GM20431 (cell line): ENCODE results near the gene MSI2.

Experiments used
- in situ Hi-C: fragments of 300-500 bp; cut with MseI, MboI; formaldehyde crosslinking; loops from one replicate; pipeline ENCODE4 v1.15.0; 2020; ENCODE audit warnings: low sequenced_read_pairs; ENCODE audit not compliant: unreplicated experiment

MSI2 gene

DNA sequence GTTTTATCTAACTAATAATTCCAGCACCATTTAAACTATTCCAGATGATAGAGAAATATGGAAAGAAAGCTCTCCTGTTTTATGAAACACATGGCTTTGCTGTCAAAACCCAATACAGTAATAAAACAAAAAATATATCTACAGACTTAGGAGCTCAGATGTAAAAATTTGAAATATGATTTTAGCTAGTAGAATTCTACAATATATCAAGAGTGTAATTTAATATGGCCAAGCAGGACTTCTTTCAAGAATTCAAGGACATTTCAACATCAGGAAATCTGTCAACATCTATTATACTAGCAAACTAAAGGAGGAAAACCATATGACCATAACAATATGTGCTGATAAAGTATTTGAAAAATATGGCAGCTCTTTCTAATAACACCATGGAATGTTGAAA is 431.3 kb downstream of the MSI2 start:
- in situ Hi-C loops, result no loop called here

DNA sequence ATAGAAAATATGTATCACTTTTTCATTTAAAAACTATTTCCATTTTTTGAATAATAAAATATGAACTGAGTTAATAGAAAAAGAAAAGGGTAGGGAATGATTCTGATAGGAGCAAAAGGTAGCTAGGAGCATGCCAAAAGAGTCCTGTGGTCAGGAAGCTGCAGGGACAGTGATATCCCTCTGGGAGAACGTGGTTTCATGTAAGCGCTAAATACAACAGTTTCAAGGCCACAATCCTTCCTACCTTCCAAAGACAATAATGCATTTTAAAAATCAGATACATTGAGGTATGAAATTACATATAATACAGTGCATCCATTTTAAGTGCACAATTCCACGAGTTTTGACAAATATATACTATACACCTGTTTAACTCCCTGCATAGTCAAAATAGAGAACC is 432.9 kb downstream of the MSI2 start:
- in situ Hi-C loops, result no loop called here

GRCh38 chr17:57691939-57692338 is 435.6 kb downstream of the MSI2 start:
- in situ Hi-C loops, result no loop called here

GRCh38 chr17:57692770-57693169 is 436.4 kb downstream of the MSI2 start:
- in situ Hi-C loops, result no loop called here

- in situ Hi-C loops, result no loop called here
Measured at GRCh38 chr17:57694051-57694450, 437.7 kb downstream of the MSI2 start.

GRCh38 chr17:57696050-57696449 is 439.7 kb downstream of the MSI2 start:
- in situ Hi-C loops, result no loop called here

DNA sequence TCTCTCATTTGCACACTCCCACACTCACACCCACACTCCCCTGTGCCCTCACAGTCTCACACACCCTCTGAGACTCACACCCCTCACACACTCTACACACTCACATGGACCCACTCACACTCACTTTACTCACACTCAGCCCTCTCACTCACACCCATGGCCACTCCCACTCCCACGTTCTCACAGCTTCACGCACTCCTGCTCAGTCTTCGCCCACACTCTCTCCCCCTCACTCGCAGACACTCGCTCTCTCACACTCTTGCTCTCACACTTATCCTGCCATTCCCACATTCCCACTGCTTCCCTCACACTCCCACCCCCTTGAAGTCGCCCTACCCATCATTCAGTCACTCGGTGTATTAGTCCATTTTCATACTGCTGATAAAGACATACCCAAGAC is 440.9 kb downstream of the MSI2 start:
- in situ Hi-C loops, result no loop called here

- in situ Hi-C loops, result no loop called here
Measured at GRCh38 chr17:57697891-57698711, 441.8 kb downstream of the MSI2 start.

DNA sequence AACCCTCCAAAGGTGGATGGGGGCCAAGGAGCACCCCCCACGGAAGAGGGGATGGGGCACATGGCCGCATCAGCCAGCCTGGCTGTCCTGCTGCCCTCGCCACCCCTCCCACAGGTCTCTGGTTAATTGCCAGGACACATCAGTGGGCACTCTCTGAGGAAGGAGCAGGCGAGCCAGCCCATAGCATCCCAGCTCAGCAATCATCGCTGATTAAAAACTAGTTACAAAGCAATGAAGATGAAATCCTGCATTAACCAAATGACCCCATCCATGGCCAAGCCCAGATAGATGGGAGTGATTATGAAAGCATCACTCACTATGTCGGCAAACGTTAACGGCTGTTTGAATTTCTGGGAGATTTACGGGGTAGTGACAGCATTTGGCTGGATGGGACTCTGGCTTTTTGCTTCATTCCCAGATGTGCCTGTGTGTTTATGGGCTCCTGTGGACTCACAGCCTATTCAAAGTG is 443.5 kb downstream of the MSI2 start:
- in situ Hi-C loops, result no loop called here

- in situ Hi-C loops, result no loop called here
Measured at GRCh38 chr17:57701124-57701523, 444.8 kb downstream of the MSI2 start.

DNA sequence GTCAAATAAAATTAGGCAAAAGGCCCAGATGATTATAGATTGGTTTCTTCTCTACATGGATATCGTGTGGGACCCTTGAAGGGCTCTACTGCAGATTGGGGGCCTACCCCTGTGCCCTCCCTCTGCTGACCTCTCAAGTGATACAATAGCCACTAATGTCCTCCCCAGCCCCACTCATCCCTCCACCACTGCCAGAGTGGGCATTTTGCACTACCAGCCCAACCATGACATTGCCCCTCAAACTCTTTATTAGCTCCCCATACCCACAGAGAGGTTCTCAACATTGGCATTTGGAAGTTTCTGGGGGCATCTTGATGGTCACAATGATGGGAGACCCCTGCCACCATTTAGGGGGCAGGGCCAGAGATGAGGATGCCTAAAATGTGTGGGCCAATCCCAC is 446.9 kb downstream of the MSI2 start:
- in situ Hi-C loops, result no loop called here

DNA sequence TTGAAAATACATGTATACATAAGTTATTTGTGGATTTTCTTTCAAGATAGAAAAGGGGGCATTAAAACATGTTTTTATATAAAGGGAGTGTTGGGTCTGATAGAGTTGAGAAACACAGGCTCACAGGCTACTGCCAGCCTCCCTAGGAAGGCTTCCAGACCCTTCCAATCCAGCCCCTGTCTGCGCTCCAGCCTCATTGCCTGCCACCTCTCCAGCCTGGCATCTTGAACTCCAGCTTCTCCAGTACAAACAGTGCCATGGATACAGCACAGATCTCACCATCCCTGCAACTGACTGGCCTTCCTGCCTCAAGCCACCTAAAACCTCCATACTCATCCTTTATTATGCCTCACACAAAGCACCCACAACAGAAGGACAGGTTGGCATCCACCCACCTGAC is 448.1 kb downstream of the MSI2 start:
- in situ Hi-C loops, result no loop called here

DNA sequence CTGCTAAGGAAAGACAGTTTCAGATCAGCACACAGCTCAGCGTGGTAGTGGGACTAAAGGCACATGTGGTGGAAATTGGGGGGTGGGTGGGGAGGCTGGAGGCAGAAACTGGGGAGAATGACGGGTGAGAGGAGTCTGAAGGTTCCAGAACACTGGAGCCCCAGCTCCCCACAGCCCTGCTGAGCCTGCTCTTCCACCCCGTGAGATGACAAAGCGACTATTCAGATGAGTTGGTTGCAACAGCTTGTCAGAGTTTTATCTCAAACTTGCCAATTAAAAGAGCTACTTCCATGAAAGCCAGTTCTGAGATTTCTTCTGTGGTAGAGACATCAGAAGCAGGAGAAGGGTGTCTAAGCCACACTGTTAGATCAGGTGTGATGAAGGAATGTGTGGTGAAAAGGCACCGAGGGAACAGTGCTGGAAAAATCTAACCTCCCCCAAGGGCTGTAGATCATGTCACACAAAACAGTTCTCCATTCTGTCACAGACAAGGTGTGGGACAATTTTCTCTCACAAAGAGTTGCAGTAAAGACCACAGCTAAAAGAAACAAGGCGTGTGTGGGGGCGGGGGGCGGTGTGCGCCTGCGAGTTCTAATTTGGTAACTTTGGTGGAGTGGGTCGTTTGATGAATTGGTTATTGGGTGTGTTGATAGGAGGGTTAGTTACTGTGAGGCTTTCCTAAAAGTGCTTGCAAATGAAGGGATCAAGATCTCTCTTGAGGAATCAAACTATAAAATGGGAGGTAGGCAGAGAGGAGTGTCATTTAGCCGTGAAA is 449.8 kb downstream of the MSI2 start:
- in situ Hi-C loops, result no loop called here

DNA sequence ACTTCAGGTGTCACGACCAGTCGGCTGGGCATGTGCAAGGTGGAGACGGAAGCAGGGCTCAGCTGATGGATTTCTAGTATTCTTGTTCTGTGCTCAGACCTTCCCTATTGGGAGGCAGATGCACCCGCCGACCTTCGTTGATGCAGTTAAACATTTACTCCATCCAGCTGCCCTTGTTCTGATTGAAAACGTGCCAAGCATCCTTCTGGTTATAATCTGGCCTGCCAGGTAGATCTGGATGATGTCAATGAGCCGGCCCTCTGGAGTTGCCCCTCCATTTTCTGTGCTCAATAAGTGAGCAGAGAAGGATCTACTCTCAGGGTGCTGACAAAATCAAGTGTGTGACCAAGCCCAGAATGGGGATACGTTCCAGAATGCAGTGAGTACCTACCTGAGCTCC is 450.4 kb downstream of the MSI2 start:
- in situ Hi-C loops, result no loop called here

- in situ Hi-C loops, result no loop called here
Measured at GRCh38 chr17:57707892-57708291, 451.6 kb downstream of the MSI2 start.

DNA sequence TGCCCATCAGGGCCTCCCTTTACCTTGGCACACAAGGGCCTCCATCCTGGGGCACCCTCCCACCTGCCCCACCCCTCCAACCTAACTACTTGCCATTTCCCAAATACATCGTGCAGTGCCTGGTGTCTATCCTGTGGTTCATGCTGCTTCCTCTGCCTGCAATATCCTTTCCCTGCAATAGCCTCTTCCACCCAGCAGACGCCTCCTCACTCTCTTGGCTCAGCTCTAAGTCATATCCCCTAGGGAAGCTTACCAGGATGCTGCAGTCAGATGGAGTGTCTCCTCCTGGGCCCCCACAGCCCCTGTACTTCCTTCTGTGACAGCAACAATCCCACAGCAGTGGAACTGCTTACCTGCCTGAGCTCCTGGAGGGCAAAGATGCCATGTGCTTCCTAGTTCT is 452.1 kb downstream of the MSI2 start:
- in situ Hi-C loops, result no loop called here

DNA sequence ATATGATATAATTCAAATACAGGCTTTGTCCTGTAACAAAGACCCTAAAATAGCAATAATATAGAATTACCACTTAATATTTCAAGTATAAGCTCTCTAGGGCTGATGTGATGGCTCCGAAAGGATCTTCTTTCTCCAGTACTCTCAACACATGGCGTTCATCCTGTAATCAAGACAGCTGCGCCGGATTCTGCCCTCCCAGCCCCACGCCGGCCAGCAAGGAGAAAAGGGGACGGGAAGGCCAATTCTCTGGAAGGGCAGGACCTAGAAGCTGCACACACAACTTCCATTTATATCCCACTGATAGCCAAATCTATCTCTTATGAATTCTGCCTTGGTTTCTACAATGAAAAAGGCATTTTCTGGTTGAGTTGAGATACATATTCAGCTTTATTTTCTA is 456.8 kb downstream of the MSI2 start:
- in situ Hi-C loops, result no loop called here

DNA sequence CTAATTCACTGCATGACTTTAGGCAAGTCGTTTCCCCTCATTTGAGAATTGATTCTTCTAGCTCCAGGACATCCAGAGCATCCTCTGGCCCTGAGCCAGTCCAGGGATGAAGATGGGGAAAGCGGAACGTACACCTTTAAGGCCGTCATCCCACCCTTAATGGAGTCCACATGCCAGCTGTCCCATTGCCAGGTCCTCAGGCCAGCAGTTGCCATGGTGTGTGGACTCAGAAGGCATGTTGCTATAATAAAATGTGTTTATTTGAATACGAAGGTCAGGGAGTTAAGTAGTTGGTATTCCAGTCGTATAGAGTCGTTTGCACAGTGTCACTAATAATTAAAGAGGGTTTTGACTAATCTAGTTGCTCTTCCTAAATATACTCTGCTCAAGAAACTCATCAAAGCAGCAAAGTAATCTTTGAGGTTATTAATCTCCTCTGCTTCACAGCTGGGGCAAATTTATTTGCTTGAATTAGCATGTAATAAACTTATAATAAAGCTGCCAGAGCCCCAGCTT is 458.4 kb downstream of the MSI2 start:
- in situ Hi-C loops, result no loop called here

GRCh38 chr17:57715981-57716380 is 459.7 kb downstream of the MSI2 start:
- in situ Hi-C loops, result no loop called here

- in situ Hi-C loops, result no loop called here
Measured at GRCh38 chr17:57718878-57719277, 462.6 kb downstream of the MSI2 start.

DNA sequence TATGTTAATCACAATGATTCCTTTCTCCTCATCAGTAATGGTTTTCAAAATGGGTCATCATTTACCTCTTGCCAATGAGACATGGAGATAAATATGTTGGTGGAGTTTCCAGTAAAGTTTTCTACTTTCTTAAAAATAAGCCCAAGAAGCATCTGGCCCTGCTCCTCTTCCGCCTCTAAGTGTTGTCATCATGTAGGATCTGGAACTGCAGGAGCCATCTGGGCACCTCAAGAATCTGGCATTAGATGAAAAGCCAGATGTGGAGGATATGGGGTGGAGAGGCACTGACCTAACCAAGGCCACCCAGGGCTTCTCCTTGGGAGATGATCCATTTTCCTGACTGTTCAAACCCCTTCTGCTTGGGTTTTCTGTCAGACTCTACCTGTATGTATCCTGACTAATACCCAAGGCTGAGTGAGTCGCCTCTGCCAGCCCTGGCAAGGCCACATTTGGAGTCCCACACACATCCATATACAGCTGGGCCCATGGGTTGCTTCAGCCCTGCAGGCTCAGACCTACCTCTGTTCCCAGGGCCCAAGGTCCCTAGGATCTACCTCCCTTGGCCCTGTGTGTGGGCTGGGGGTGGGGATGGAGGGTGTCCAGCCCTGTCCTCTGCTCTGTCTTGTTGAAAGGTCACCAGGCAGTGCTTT is 464.2 kb downstream of the MSI2 start:
- in situ Hi-C loops, result no loop called here
